Stimulated activated CD8-positive, alpha-beta memory T cell treated with anti-CD3 and anti-CD28 coated beads, Interleukin-12 subunit alpha, Interleukin-12 subunit beta, amount 100 ng/mL, for 4 hours (primary cell): ENCODE measurements around the gene PSME3.
"Not testable (repeated sequence)": the region's sequence is repeated elsewhere in the genome, so short reads cannot be mapped to it uniquely, and the experiment has no call there.

Experiments used
- DNase-seq: peaks from one replicate; pipeline ENCODE4 v3.0.0-alpha.2; 2020; ENCODE audit warnings: low read depth

The PSME3 gene

DNA sequence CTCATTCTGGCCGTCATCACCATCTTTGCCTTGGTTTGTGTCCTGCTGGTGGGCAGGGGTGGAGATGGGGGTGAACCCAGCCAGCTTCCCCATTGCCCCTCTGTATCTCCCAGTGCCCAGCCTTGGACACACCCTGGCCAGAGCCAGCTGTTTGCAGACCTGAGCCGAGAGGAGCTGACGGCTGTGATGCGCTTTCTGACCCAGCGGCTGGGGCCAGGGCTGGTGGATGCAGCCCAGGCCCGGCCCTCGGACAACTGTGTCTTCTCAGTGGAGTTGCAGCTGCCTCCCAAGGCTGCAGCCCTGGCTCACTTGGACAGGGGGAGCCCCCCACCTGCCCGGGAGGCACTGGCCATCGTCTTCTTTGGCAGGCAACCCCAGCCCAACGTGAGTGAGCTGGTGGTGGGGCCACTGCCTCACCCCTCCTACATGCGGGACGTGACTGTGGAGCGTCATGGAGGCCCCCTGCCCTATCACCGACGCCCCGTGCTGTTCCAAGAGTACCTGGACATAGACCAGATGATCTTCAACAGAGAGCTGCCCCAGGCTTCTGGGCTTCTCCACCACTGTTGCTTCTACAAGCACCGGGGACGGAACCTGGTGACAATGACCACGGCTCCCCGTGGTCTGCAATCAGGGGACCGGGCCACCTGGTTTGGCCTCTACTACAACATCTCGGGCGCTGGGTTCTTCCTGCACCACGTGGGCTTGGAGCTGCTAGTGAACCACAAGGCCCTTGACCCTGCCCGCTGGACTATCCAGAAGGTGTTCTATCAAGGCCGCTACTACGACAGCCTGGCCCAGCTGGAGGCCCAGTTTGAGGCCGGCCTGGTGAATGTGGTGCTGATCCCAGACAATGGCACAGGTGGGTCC, 18.4 kb downstream of the PSME3 start:
- not testable (repeated sequence) for DNase-seq

- DNase-seq = no peak
Observed at GRCh38 chr17:42852351-42852750, 19.2 kb downstream of the PSME3 start.

GRCh38 chr17:42853004-42853403, 19.8 kb downstream of the PSME3 start:
- no peak for DNase-seq

DNA sequence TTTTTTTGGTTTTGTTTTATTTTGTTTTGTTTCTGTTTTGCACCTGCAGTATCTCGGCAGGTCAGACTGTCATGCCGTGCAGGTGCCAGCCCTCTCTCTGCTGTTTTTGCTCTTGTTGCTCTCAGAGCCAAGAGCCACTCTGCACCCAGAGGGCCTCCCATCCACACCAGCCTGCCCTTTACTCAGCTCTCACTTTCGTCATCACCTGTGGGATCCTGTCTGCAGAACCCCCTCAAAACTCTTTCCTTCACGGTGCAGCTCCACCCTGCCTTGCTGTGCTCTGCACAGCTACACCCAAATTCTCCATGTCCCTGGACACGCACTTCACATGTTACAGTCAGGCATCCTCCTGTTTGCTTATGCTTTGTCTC, 20.4 kb downstream of the PSME3 start:
- no peak for DNase-seq

DNA sequence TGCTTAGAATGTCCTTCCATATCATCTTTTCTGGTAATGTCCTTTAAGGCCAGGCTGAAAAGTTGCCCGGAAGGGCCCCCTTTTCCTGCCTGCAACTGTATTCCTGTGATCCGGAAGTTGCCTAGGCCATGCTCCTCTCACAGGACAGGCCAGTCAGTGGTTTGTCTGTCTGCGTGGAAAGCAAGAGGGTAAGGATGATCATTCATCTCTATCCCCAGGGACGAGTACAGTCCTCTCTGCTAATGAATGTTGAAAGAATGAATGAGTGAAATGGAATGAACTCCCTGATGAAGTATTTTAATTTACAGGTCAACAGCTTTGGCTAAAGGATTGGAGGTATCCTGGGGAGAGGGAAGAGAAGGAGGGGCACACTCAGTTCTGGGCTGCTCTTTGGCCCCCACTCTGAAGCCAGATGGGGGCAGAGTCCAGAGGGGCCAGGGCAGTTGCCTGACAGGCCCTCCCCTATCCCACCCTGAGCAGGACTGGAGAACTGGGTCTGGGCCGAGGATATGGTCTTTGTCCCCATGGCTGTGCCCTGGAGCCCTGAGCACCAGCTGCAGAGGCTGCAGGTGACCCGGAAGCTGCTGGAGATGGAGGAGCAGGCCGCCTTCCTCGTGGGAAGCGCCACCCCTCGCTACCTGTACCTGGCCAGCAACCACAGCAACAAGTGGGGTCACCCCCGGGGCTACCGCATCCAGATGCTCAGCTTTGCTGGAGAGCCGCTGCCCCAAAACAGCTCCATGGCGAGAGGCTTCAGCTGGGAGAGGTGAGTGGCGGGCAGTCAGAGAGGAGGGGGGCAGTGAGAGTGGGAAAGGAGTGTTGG, 21.0 kb downstream of the PSME3 start:
- DNase-seq = no peak

- no peak for DNase-seq
Observed at GRCh38 chr17:42855048-42855596, 21.9 kb downstream of the PSME3 start.

- not testable (repeated sequence) for DNase-seq
Observed at GRCh38 chr17:42856093-42856492, 22.9 kb downstream of the PSME3 start.

DNA sequence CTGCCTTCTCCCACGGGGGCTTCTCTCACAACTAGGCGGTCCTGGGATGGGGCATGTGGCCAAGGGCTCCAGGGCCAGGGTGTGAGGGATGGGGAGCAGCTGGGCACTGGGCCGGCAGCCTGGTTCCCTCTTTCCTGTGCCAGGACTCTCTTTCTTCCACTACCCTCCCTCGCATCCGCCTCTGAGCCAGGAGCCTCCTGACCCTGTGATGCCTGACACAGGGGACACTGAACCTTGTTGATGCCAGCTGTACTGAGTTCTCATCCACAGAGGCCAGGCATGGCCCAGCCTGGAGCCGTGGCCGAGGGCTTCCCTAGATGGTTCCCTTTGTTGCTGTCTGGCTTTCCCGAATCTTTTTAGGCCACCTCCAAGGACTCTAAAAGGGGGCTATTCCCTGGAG, 23.3 kb downstream of the PSME3 start:
- DNase-seq = not testable (repeated sequence)

- no peak for DNase-seq
Observed at GRCh38 chr17:42857389-42857788, 24.2 kb downstream of the PSME3 start.

DNA sequence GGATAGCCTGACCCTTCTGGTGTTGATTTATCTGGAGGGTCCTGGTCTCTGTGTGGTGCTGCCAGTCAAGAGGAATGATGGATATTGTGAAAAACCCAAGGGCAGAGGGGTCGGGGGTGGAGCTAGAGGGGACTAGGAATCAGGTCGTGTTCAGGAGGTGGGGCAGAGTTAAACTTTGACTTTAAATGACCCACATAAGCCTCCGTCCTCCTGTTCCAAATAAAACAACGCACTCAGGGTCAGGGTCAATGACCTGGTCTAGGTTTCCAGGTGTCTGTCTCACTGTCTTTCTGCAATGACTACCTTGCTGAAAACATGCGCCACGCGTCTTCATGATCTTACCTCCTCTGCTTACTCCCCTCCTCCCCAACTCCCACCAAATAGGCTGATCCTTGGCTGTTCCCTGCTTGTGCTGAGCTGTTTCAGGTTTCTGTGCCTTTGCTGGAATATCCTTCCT, 32.5 kb downstream of the PSME3 start:
- DNase-seq = no peak

DNA sequence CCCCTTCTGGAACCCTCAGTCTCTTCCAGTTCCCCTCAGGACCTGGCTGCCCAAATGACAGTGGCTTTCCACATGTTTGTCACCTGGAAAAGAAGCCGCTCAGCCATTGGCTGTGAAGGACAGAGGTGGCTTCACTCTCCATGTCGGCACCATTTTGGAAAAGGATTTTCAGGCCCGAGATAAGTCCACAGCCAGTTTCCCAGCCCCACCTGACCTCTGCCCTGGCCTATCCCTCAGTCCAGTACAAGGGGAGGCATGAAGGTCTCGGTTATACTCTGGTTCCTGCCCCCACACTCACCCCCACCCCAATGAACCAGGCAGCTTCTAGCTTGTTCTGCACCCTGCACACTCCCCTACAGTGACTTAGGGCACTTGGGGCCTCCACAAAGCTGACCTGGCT, 33.0 kb downstream of the PSME3 start:
- no peak for DNase-seq

DNA sequence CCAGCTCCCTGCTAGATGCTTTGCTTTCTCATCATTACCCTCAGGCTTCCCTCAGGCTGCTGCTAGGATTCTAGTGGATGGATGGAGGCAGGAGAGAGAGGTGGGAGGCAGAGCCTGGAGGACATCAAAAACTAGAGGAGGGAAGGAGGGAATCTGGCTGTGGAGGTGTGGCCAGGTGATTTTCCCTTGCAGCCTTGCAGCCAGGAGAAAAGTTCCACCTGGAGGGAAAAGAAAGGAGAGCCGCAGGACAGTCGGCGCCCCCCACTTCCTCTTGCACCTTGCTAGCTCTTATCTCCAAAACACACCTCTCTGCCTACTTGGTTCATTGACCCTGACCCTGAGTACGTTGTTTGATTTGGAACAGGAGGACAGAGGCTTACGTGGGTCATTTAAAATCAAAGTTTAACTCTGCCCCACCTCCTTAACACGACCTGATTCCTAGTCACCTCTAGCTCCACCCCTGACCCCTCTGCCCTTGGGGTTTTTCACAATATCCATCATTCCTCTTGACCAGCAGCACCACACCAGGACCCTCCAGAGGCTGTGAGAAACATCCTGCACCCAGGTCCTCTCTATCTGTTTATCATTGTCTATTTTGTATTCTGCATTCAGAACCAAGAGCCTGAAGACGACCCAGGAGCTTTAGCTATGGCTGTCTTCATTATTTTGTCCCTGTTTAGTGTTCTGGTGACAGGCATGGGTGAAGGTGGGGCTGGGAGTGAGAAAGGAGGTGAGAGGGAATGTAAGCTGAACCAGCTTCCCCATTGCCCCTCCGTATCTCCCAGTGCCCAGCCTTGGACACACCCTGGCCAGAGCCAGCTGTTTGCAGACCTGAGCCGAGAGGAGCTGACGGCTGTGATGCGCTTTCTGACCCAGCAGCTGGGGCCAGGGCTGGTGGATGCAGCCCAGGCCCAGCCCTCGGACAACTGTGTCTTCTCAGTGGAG, 33.7 kb downstream of the PSME3 start:
- DNase-seq = no peak

DNA sequence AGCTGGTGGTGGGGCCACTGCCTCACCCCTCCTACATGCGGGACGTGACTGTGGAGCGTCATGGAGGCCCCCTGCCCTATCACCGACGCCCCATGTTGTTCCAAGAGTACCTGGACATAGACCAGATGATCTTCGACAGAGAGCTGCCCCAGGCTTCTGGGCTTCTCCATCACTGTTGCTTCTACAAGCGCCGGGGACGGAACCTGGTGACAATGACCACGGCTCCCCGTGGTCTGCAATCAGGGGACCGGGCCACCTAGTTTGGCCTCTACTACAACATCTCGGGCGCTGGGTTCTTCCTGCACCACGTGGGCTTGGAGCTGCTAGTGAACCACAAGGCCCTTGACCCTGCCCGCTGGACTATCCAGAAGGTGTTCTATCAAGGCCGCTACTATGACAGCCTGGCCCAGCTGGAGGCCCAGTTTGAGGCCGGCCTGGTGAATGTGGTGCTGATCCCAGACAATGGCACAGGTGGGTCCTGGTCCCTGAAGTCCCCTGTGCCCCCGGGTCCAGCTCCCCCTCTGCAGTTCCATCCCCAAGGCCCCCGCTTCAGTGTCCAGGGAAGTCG, 34.6 kb downstream of the PSME3 start:
- DNase-seq = not testable (repeated sequence)

DNA sequence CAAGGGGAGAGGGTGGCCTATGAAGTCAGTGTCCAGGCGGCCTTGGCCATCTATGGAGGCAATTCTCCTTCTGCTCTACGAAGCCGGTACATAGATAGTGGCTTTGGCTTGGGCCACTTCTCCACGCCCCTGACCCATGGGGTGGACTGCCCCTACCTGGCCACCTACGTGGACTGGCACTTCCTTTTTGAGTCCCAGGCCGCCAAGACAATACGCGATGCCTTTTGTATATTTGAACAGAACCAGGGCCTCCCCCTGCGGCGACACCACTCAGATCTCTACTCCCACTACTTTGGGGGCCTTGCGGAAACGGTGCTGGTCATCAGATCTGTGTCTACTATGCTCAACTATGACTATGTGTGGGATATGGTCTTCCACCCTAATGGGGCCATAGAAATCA, 35.1 kb downstream of the PSME3 start:
- no peak for DNase-seq

DNA sequence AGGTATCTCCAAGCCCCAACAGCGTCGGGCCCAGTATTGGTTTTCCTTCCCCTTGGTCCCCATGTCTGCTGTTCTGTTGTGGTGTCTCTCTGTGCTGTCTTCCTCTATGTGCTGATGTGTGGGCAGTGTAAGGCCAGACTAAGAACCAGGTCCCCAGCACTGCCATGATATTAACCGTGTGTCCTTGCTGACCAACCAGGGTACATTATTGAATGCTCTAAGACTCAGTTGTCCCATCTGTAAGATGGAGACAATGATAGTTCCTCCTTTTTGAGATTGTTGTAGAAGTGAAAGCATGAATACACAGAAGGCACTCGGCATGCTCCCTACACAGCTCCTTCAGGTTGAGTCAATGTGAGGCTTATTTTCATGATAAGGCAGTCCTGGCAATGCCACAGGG, 38.5 kb downstream of the PSME3 start:
- DNase-seq = no peak

DNA sequence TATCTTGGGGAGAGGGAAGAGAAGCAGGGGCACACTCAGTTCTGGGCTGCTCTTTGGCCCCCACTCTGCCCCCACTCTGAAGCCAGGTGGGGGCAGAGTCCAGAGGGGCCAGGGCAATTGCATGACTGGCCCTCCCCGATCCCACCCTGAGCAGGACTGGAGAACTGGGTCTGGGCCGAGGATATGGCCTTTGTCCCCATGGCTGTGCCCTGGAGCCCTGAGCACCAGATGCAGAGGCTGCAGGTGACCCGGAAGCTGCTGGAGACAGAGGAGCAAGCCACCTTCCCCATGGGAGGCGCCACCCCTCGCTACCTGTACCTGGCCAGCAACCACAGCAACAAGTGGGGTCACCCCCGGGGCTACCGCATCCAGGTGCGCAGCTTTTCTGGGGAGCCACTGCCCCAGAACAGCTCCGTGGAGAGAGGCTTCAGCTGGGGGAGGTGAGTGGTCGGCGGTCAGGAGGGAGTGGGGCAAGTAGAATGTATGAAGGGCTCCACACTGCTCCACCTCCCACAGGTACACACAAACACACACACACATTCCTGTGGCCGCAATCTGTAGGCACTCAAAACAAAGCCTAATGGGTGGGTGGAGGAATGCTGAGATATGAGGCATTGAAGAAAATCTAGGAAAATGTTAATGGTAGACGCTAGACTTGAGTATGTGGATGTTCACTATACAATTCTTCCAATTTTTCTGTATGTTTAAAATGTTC, 39.2 kb downstream of the PSME3 start:
- no peak for DNase-seq

GRCh38 chr17:42873315-42873714, 40.1 kb downstream of the PSME3 start:
- no peak for DNase-seq

GRCh38 chr17:42873932-42874695, 40.9 kb downstream of the PSME3 start:
- not testable (repeated sequence) for DNase-seq

- no peak for DNase-seq
Observed at GRCh38 chr17:42877037-42877436, 43.8 kb downstream of the PSME3 start.
